Measurements from ENCODE around the gene CHID1.

- TF ChIP-seq CTCF (IDR thresholded peaks at IDR 0.05) (no peak), EP300 (IDR thresholded peaks at IDR 0.05) (no peak), POLR2AphosphoS5 (IDR thresholded peaks at IDR 0.05) (no peak)
Measured at GRCh38 chr11:951507-951906, 40.9 kb upstream of the CHID1 start.
